ENCODE measurements around the gene LDAF1.
"Not testable (repeated sequence)": the region's sequence is repeated elsewhere in the genome, so short reads cannot be mapped to it uniquely, and the experiment has no call there.

Gene LDAF1

DNA sequence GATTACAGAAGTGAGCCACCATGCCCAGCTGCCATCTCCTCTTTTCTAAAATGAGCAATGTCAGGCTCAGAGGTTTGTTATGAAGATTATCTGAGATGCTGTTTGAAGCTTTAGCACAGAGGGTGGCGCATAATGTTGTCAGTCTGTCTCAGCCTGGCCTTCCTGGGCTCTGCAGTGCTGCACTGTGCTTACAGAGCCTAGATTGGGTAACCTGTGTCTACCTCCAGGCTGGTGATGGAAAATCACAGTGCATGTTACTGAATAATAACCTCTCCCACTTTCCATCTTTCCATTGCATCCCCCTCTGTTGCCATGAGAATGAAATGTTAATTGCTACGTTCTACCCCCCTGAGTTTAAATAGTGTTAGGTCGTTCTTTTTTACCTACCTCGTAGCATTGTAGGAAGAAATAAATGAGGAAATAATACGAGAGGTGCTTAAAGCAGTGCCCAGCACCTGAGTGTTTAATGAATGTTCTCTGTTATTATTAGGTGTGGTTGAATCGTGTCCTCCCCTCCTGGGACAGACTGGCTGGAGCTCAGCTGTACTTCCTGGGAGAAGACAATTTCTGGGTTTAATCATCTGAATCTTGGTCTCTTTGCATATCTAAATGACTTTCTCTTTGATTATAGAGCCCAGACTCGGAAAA, 6.2 kb downstream of the LDAF1 start:
- TF ChIP-seq, protein P1, sequence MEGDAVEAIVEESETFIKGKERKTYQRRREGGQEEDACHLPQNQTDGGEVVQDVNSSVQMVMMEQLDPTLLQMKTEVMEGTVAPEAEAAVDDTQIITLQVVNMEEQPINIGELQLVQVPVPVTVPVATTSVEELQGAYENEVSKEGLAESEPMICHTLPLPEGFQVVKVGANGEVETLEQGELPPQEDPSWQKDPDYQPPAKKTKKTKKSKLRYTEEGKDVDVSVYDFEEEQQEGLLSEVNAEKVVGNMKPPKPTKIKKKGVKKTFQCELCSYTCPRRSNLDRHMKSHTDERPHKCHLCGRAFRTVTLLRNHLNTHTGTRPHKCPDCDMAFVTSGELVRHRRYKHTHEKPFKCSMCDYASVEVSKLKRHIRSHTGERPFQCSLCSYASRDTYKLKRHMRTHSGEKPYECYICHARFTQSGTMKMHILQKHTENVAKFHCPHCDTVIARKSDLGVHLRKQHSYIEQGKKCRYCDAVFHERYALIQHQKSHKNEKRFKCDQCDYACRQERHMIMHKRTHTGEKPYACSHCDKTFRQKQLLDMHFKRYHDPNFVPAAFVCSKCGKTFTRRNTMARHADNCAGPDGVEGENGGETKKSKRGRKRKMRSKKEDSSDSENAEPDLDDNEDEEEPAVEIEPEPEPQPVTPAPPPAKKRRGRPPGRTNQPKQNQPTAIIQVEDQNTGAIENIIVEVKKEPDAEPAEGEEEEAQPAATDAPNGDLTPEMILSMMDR (IDR thresholded peaks at IDR 0.05; ENCODE audit: low read depth, low read length), result no peak
- no peak for DNase-seq (ENCODE audit: extremely low read depth, low read depth)

DNA sequence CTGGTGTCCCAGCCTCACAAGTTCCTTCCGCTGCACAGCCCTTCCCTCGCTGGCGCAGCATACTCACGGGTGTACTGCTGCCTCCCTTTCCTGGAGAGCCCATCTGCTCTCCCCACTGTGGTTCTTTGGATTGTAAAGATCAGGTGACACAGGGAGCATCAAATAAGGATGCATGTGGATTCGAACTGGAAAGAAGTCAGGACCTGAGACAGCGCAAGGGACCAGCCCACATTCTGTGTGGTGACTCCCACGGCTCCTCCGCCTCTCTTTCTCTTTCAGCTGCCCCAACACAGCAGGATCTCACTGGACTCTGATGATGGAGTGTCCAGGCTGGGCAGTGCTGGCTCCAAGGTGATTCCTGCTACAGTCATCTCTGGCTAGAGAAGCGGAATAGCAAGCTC, 8.1 kb downstream of the LDAF1 start:
- no peak for DNase-seq (ENCODE audit: extremely low read depth, low read depth)

DNA sequence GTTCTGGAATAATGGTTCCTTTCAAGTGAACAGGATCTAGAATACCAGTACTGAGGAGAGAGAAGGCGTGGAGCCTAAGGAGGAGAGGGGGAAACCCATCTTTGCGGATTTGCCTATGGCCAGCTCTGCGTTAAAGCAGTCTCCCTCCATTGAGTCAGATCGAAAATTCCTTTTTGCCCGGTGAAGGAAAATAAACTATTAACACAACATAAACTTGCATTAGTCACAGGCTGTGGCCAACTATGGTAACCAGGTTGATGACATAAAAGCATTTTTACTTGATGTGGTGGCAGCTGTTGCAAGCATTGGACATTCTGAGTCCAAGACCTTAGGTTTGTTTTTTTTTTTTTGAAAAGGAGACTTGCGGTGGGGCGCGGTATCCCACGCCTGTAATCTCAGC, 8.9 kb downstream of the LDAF1 start:
- TF ChIP-seq, protein P1 (IDR thresholded peaks at IDR 0.05; ENCODE audit: low read depth, low read length), result no peak
- DNase-seq (ENCODE audit: extremely low read depth, low read depth), result no peak

More for the DNA sequence above, 8.1 kb downstream of the LDAF1 start:
- TF ChIP-seq, protein P1 (IDR thresholded peaks at IDR 0.05; ENCODE audit: low read depth, low read length), result no peak

DNA sequence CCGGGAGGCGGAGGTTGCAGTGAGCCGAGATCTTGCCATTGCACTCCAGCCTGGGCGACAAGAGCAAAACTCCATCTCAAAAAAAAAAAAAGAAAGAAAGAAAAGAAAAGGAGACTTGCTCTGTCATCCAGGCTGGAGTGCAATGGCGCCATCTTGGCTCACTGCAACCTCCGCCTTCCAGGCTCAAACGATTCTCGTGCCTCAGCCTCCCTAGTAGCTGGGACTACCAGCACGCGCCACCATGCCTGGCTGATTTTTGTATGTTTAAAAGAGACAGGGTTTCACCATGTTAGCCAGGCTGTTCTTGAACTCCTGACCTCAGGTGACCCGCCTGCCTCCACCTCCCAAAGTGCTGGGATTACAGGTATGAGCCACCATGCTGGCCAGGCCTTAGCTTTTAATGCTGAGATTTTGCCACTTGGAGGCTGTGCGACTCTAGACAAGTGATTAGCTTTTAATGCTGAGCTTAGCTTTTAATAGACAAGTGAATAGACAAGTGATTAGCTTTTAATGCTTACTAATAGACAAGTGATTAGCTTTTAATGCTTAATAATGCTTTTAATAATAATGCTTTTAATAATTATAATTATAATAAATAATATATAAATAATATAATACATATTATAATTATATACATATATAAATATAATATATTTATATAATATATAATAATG, 9.6 kb downstream of the LDAF1 start:
- no peak for DNase-seq (ENCODE audit: extremely low read depth, low read depth)
- TF ChIP-seq, protein P1 (IDR thresholded peaks at IDR 0.05; ENCODE audit: low read depth, low read length), result no peak

DNA sequence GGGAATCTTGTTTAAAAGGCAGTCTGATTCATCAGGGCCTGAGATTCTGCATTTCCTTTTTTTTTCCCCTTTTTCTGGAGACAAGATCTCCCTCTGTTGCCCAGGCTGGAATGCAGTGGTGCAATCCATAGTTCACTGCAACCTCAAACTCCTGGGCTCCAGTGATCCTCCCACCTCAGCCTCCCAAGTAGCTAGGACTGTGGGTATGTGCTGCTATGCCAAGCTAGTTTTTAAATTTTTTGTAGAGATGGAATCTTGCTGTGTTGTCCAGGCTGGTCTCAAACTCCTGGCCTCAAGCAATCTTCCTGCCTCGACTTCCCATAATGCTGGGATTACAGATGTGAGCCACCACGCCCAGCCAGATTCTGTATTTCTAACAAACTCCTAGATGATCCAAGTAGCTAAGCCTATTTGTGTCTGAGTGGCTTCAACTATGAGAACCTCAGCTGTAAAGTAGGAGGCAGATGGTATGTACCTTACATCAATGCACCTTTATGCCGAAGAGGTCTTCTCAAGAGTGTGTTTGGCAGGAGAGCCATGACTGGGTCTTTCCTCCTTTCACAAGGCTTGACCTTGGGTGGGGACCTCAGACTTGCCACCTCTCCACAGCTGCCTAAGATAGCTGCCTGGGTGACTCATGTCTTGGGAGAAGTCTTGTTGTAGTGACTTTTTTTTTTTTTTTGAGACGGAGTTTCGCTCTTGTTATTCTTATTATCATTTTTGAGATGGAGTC, 10.9 kb downstream of the LDAF1 start:
- no peak for DNase-seq (ENCODE audit: extremely low read depth, low read depth)

DNA sequence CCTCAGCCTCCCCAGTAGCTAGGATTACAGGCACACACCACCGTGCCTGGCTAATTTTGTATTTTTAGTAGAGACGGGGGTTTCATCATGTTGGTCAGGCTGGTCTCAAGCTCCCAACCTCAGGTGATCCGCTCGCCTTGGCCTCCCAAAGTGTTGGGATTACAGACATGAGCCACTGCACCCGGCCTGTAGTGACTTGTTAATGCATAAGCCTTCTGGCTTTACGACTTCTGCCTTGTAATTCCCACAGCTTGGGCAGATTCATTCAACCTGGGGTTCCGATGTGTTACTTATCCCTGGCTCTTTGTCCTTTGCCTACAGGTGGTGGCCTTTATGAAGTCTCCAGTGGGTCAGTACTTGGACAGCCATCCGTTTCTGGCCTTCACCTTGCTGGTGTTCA, 11.6 kb downstream of the LDAF1 start:
- not testable (repeated sequence) for DNase-seq (ENCODE audit: extremely low read depth, low read depth)

More for the DNA sequence above, 10.9 kb downstream of the LDAF1 start:
- TF ChIP-seq, protein P1 (IDR thresholded peaks at IDR 0.05; ENCODE audit: low read depth, low read length), result no peak

DNA sequence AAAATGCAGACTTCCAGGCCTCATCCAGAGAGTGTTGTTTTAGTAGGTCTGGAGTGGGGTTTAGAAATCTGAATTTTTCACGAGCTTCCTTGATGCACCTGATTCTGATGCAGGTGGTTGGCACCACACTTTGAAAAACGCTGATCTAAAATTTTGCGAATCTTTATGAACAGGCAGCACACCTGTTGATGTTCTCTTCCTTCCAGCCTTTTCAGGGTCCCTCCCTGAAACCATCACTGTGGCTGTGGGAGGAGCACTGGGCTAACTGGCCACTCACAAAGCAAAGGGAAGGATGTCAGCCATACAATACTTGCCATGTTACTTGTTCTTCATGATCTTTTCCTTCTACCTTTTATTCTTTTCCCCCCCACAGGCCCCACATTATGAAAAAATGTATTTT, 14.2 kb downstream of the LDAF1 start:
- TF ChIP-seq, protein P1 (IDR thresholded peaks at IDR 0.05; ENCODE audit: low read depth, low read length), result no peak
- DNase-seq (ENCODE audit: extremely low read depth, low read depth), result no peak
